GM18907 (cell line): ENCODE results near the gene RETREG1.
"Not testable (repeated sequence)": the region's sequence is repeated elsewhere in the genome, so short reads cannot be mapped to it uniquely, and the experiment has no call there.

Experiments used
- ATAC-seq: cut with Tn5 transposase; IDR thresholded peaks from one replicate; pipeline ENCODE4 v1.9.1; 2021; ENCODE audit warnings: mild to moderate bottlenecking, moderate library complexity; ENCODE audit not compliant: unreplicated experiment

RETREG1 gene

GRCh38 chr5:16616536-16617273 lies at the start of gene RETREG1:
Gene RETREG1, minus strand, starts transcription at chr5:16616997. Its CDS starts 26 bp downstream, at chr5:16616971.
- peak; percentile 69 for ATAC-seq

- ATAC-seq: no peak
Observed at GRCh38 chr5:16666130-16666882, 49.5 kb upstream of the RETREG1 start.

- no peak for ATAC-seq
Observed at GRCh38 chr5:16665601-16666000, 48.8 kb upstream of the RETREG1 start.

- ATAC-seq: no peak
Observed at GRCh38 chr5:16664368-16664767, 47.6 kb upstream of the RETREG1 start.

- no peak for ATAC-seq
Observed at GRCh38 chr5:16663840-16664239, 47.0 kb upstream of the RETREG1 start.

- no peak for ATAC-seq
Observed at GRCh38 chr5:16661713-16662112, 44.9 kb upstream of the RETREG1 start.

- no peak for ATAC-seq
Observed at GRCh38 chr5:16660982-16661381, 44.2 kb upstream of the RETREG1 start.

- ATAC-seq: no peak
Observed at GRCh38 chr5:16659536-16659935, 42.7 kb upstream of the RETREG1 start.

- ATAC-seq: no peak
Observed at GRCh38 chr5:16656561-16657191, 39.9 kb upstream of the RETREG1 start.

GRCh38 chr5:16654647-16655334 lies 38.0 kb upstream of the RETREG1 start:
- no peak for ATAC-seq

- not testable (repeated sequence) for ATAC-seq
Observed at GRCh38 chr5:16648739-16649138, 31.9 kb upstream of the RETREG1 start.

GRCh38 chr5:16644301-16644889 lies 27.6 kb upstream of the RETREG1 start:
- no peak for ATAC-seq

GRCh38 chr5:16642867-16643266 lies 26.1 kb upstream of the RETREG1 start:
- ATAC-seq: no peak

- ATAC-seq: no peak
Observed at GRCh38 chr5:16639206-16639605, 22.4 kb upstream of the RETREG1 start.

GRCh38 chr5:16628376-16628775 lies 11.6 kb upstream of the RETREG1 start:
- no peak for ATAC-seq

- ATAC-seq: peak; percentile 84
Observed at GRCh38 chr5:16626696-16627264, 10.0 kb upstream of the RETREG1 start.

- no peak for ATAC-seq
Observed at GRCh38 chr5:16625096-16625495, 8.3 kb upstream of the RETREG1 start.

- ATAC-seq: peak; percentile 48
Observed at GRCh38 chr5:16619136-16619535, 2.3 kb upstream of the RETREG1 start.

- ATAC-seq: no peak
Observed at GRCh38 chr5:16618138-16618897, 1.5 kb upstream of the RETREG1 start.
